ENCODE measurements around the gene NHSL2.

GRCh38 chrX:72029483-72030411 lies 119.1 kb downstream of the NHSL2 start:
- TF ChIP-seq EZH2phosphoT487 (IDR thresholded peaks at IDR 0.05; ENCODE audit: borderline replicate concordance, low read length) = no peak
- TF ChIP-seq CTCF (conservative IDR thresholded peaks at IDR 0.05; ENCODE audit: low read depth, low read length) = no peak
- no peak for TF ChIP-seq EZH2 (IDR thresholded peaks at IDR 0.05; ENCODE audit: low read length, unreplicated experiment)
